SJSA1 (cell line): Measurements from ENCODE around the gene SBF1. TPM values are rescaled to one million over a fixed set of nuclear protein-coding genes. Genes with fewer than 3 reads are reported as not detected.
"Not testable (repeated sequence)": the region's sequence is repeated elsewhere in the genome, so short reads cannot be mapped to it uniquely, and the experiment has no call there.

Experiments used
- DNase-seq, 2 experiments: peaks; one replicate each; pipeline ENCODE4 v3.0.0-alpha.2; 2015 to 2020; ENCODE audit warnings: low spot score in 2 of 2, low read depth in 1 of 2
- H3K27ac ChIP-seq: fragments of 250-450 bp; sonication (Bioruptor Pico); 2 replicates; pipeline ENCODE4 v1.5.1; 2020; ENCODE audit warnings: mild to moderate bottlenecking, moderate library complexity
- H3K27me3 ChIP-seq: fragments of 250-450 bp; sonication (Bioruptor Pico); replicated peaks from 2 replicates; pipeline ENCODE4 v1.5.1; 2020; ENCODE audit warnings: mild to moderate bottlenecking, moderate library complexity
- H3K36me3 ChIP-seq: fragments of 250-450 bp; sonication (Bioruptor Pico); 2 replicates; pipeline ENCODE4 v1.5.1; 2020; ENCODE audit warnings: mild to moderate bottlenecking
- H3K4me1 ChIP-seq: fragments of 250-450 bp; sonication (Bioruptor Pico); replicated peaks from 2 replicates; pipeline ENCODE4 v1.6.1; 2021; ENCODE audit warnings: mild to moderate bottlenecking
- H3K4me3 ChIP-seq: fragments of 250-450 bp; sonication (Bioruptor Pico); 2 replicates; pipeline ENCODE4 v1.5.1; 2020; ENCODE audit warnings: mild to moderate bottlenecking
- H3K9me3 ChIP-seq: fragments of 250-450 bp; sonication (Bioruptor Pico); replicated peaks from 2 replicates; pipeline ENCODE4 v1.5.1; 2020; ENCODE audit warnings: mild to moderate bottlenecking
- total RNA-seq: library from RNA; depleted of rRNA; stranded (reverse); fragments of >200 nt; shearing (Covaris generic); gene quantifications from 2 replicates; pipeline ENCODE4 v1.2.3, GENCODE V29; 2014; rRNA removed

SBF1 gene, protein sequence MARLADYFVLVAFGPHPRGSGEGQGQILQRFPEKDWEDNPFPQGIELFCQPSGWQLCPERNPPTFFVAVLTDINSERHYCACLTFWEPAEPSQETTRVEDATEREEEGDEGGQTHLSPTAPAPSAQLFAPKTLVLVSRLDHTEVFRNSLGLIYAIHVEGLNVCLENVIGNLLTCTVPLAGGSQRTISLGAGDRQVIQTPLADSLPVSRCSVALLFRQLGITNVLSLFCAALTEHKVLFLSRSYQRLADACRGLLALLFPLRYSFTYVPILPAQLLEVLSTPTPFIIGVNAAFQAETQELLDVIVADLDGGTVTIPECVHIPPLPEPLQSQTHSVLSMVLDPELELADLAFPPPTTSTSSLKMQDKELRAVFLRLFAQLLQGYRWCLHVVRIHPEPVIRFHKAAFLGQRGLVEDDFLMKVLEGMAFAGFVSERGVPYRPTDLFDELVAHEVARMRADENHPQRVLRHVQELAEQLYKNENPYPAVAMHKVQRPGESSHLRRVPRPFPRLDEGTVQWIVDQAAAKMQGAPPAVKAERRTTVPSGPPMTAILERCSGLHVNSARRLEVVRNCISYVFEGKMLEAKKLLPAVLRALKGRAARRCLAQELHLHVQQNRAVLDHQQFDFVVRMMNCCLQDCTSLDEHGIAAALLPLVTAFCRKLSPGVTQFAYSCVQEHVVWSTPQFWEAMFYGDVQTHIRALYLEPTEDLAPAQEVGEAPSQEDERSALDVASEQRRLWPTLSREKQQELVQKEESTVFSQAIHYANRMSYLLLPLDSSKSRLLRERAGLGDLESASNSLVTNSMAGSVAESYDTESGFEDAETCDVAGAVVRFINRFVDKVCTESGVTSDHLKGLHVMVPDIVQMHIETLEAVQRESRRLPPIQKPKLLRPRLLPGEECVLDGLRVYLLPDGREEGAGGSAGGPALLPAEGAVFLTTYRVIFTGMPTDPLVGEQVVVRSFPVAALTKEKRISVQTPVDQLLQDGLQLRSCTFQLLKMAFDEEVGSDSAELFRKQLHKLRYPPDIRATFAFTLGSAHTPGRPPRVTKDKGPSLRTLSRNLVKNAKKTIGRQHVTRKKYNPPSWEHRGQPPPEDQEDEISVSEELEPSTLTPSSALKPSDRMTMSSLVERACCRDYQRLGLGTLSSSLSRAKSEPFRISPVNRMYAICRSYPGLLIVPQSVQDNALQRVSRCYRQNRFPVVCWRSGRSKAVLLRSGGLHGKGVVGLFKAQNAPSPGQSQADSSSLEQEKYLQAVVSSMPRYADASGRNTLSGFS (N-terminal part only)
- 77.0 and 87.9 TPM in 2 replicates for total RNA-seq

DNA sequence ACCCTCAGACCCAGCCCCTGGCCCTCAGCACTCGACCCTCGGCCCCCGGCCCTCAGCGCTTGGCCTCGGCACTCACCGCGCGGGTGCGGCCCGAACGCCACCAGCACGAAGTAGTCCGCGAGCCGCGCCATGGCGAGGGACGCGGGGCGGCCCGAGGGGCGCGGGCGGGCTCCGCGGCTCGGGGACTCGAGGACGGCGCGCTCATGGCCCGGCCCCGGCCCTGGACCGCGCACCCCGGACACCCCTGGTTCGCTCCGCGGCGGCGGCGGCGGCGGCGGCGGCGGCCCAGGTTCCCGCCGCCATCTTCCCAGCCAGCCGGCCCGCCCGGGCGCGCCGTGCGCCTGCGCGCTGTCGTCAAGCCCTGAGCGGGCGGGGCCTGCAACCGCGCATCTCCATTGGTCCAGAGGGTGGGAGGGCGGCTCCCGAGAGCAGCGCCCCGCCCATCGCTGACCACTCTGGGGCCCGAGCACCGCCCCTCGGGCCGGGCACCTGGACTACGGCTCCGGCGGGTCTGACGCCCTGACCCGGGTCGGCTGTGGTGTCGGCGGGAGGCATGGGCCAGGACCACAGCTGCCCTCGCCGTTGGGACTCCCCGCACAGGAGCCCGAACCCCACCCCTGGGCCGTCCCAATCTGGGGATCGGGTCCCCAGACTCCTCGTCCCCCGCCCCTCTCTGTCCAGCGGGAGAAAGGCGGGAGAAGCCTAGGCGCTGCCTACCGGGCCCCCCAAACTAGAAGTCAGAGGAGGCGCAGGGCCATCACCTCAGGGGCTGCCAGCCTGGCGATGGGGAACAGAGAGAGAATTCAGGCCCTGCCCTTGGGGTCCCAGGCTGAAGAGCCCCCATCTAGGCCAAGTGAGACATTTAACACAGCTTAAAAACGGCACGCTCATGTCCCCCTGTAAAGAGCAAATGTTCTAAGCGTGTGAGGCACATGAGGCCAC lies at the start of gene SBF1:
Gene SBF1, minus strand, starts transcription at position 326 of the 942 bp plus-strand sequence. Its CDS starts 195 bp downstream, at position 131.
- peak within 1 kb of the TSS; percentile 94 for H3K4me3 ChIP-seq
- H3K27ac ChIP-seq: peak within 1 kb of the TSS; percentile 42
- no peaks in the 10 kb centered on the region for H3K9me3 ChIP-seq
- peaks cover 28% of the 10 kb centered on the region for H3K4me1 ChIP-seq
- H3K36me3 ChIP-seq: peaks cover 31% of the 10 kb centered on the region
- DNase-seq: peak; percentile 83 to 90
- peaks cover 10% of the 10 kb centered on the region for H3K27me3 ChIP-seq

DNA sequence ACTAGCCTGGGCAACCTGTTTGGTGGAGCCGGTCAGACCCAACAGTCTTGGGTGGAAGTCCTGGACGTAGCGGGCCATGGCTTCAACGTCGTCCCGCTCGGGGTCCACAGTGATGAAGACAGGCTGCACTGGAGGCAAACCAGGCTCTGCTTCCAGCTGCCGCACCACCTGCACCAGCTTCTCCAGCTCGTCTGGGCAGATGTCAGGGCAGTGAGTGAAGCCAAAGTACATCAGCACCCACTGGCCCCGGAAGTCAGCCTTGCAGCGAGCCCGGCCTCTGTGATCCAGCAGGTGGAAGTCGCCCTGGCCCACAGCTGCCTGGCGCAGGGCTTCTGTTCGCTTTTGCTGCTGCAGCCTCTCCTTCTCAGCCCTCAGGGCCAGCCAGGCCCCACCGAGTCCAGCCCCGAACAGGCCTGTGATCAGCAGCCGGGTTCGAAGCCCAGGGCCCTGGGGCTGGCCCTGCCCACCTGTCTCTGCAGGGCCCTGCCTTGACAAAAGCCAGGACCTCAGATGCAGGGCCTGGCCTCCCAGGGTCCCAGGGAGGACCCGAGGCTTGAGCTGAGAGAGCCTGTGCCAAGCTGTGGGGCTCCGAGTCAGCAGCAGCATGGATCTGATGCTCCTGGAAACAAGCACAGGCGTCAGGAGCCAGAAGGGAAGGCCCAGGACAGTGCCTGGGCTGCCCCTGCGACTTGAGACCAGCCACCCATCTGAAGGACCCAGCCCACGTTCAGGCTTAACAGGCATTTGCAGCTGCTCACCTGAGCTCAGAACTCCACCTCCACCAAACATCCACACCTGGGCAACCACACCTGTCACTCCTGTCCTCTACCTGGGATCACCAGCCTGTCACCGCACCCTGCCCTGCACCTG lies 49.2 kb upstream of the SBF1 start:
- Histone ChIP-seq H3K9me3 (no peaks in the 10 kb centered on the region; the same call in 1 of the 2 replicates), H3K27me3 (no peaks in the 10 kb centered on the region), H3K27ac (no peak overlapping the region), H3K4me3 (peak overlapping the region; percentile 53), H3K4me1 (peaks cover 22% of the 10 kb centered on the region), H3K36me3 (peaks cover 57% of the 10 kb centered on the region)
- no peak for DNase-seq

DNA sequence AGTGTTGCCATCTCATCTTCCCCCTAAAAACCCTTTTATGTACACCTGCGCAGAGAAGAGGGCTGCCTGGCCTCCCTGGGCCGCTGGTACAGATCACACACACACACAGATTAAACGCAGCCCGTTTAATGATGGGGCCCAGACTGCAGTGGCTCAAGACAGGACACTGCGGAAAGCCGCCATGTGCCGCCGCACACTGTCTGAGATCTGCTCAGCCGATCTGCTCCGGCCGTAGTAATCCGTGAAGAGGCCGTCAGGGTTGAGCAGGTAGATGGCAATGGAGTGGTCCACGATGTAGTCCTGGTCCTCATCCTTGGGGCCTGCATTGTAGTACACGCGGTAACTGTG lies 48.6 kb upstream of the SBF1 start:
- no peaks in the 10 kb centered on the region for H3K9me3 ChIP-seq
- no peak overlapping the region for H3K4me3 ChIP-seq
- H3K36me3 ChIP-seq: peaks cover 64% of the 10 kb centered on the region

DNA sequence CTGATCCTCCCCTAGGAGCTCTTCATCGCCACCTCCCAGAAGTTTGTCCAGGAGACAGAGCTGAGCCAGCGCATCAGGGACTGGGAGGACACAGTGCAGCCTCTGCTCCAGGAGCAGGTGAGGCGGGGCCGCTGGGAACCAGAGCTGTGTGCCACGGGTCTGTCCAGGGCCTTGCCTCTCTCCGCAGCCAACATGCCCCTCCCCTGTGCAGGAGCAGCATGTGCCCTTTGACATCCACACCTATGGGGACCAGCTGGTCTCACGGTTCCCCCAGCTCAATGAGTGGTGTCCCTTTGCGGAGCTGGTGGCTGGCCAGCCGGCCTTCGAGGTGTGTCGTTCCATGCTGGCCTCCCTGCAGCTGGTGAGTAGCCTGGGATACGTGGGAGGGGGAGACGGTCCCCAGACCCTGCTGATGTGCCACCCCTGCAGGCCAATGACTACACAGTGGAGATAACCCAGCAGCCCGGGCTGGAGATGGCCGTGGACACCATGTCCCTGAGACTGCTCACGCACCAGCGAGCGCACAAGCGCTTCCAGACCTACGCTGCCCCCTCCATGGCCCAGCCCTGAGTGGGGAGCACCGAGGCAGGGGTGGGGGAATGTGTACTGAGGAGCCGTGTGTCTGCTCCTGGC lies 48.1 kb upstream of the SBF1 start:
- no peaks in the 10 kb centered on the region for H3K9me3 ChIP-seq
- H3K4me3 ChIP-seq: no peak overlapping the region
- no peak overlapping the region for H3K27ac ChIP-seq
- DNase-seq: no peak
- peaks cover 69% of the 10 kb centered on the region for H3K36me3 ChIP-seq
- peaks cover 22% of the 10 kb centered on the region for H3K4me1 ChIP-seq
- H3K27me3 ChIP-seq: no peaks in the 10 kb centered on the region

More for the DNA sequence above, 48.6 kb upstream of the SBF1 start:
- Histone ChIP-seq H3K27me3 (no peaks in the 10 kb centered on the region), H3K4me1 (peaks cover 22% of the 10 kb centered on the region), H3K27ac (no peak overlapping the region)
- no peak for DNase-seq

DNA sequence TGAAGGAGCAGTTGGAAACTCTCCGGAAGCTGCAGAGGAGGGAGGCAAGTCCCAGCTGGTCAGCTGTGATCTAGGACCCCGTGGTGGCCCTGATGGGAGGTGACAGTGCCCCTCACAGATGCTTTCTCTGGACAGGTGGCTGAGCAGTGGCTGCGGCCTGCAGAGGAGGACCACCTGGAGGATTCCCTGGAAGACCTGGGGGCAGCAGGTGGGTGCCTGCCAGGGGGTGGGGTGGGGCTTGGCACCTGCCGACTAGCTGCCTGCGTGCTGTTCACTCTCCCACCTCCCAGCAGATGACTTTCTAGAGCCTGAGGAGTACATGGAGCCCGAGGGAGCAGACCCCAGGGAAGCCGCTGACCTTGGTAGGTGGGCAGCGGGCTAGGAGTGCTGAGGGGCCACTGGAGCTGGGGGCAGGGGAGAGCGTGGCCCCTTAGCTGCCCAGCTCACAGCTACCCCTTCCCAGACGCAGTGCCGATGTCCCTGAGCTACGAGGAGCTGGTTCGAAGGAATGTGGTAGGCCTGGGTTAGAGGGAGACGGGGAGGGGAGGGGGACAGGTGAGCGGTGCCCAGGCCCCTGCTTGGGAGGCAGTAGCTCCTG lies 47.5 kb upstream of the SBF1 start:
- Histone ChIP-seq H3K4me1 (peaks cover 22% of the 10 kb centered on the region), H3K9me3 (no peaks in the 10 kb centered on the region), H3K36me3 (peaks cover 75% of the 10 kb centered on the region), H3K27ac (no peak overlapping the region), H3K4me3 (no peak overlapping the region), H3K27me3 (no peaks in the 10 kb centered on the region)
- no peak for DNase-seq

DNA sequence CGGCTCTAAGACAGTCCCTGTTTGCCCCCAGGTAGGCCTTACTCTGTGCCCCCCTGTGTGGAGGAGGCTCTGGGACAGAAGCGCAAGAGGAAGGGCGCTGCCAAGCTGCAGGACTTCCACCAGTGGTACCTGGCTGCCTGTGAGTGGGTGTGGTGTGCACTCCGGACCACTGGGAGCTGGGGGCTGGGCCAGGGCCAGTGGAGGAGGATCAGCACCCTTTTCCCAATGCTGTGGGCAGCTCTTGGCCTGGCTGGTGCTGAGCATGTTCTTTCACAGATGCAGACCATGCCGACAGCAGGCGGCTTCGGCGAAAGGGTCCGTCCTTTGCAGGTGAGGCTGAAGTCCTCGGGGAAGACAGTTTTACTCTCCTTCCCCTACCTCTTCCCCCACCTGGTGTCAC lies 46.9 kb upstream of the SBF1 start:
- H3K27me3 ChIP-seq: no peaks in the 10 kb centered on the region
- no peak for DNase-seq
- H3K36me3 ChIP-seq: peaks cover 81% of the 10 kb centered on the region
- H3K27ac ChIP-seq: no peak overlapping the region
- H3K9me3 ChIP-seq: no peaks in the 10 kb centered on the region
- peaks cover 19% of the 10 kb centered on the region for H3K4me1 ChIP-seq
- no peak overlapping the region for H3K4me3 ChIP-seq

DNA sequence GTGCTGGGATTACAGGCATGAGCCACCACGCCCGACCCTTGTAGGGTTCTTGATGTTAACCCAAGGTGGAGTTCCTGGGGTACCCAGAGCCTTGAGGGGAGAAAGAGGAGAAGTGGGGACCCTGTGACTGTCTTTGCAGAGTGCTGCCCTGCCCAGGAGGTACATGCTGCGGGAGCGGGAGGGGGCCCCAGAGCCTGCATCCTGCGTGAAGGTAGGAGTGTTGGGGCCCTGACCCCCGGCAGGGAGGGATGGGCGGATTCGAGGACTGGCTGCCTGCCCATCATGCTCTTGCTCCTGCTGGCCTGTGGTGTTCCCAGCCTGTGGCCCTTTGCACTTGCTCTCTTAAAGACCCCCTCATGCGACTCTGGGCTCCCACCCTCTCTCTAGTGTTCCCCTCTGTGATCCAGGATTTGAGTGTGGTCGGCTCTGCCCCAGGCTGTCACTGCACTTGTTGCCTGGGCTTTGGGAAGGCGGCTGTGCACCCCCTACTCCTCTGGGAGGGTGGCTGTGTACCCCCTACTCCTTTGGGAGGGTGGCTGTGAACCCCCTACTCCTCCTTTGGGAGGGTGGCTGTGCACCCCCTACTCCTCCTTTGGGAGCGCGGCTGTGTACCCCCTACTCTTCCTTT lies 46.1 kb upstream of the SBF1 start:
- no peaks in the 10 kb centered on the region for H3K9me3 ChIP-seq
- peaks cover 12% of the 10 kb centered on the region for H3K4me1 ChIP-seq
- H3K27me3 ChIP-seq: no peaks in the 10 kb centered on the region
- H3K36me3 ChIP-seq: peaks cover 85% of the 10 kb centered on the region
- no peak overlapping the region for H3K27ac ChIP-seq
- no peak overlapping the region for H3K4me3 ChIP-seq
- DNase-seq: no peak

DNA sequence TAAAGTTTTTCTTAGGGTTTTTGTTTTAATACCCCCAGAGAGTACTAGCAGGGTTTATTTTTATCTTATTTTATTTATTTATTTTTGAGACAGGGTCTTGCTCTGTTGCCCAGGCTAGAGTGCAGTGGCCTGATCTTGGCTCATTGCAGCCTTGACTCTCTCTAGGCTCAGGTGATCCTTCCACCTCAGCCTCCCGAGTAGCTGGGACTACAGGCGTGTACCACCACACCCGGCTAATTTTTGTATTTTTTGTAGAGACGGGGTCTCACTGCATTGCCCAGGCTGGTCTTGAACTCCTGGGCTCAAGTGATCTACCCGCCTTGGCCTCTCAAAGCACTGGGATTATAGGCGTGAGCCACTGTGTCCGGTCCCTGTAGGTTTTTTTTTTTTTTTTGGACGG lies 45.3 kb upstream of the SBF1 start:
- not testable (repeated sequence) for DNase-seq, H3K27ac ChIP-seq, H3K4me3 ChIP-seq, H3K9me3 ChIP-seq, H3K27me3 ChIP-seq
- Histone ChIP-seq H3K36me3 (peaks cover 84% of the 10 kb centered on the region), H3K4me1 (peaks cover 11% of the 10 kb centered on the region)

DNA sequence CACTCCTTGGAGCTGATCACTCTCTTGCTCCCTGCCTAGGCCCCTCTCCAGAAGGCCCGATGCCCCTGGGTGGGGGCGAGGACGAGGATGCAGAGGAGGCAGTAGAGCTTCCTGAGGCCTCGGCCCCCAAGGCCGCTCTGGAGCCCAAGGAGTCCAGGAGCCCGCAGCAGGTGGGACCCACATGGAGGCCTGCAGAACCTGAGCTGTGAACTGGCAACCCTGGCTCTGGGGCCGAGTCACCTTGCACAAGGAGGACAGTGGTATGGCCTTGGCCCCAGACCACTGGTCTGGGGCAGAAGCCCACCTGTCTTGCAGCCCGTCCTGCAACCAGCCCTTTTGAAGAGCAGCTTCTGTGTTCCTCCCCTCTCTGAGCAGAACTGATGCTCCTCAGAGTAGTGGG lies 44.3 kb upstream of the SBF1 start:
- Histone ChIP-seq H3K4me3 (no peak overlapping the region), H3K9me3 (no peaks in the 10 kb centered on the region), H3K27ac (no peak overlapping the region), H3K36me3 (peaks cover 74% of the 10 kb centered on the region), H3K27me3 (no peaks in the 10 kb centered on the region), H3K4me1 (peaks cover under 1% of the 10 kb centered on the region)
- no peak for DNase-seq

DNA sequence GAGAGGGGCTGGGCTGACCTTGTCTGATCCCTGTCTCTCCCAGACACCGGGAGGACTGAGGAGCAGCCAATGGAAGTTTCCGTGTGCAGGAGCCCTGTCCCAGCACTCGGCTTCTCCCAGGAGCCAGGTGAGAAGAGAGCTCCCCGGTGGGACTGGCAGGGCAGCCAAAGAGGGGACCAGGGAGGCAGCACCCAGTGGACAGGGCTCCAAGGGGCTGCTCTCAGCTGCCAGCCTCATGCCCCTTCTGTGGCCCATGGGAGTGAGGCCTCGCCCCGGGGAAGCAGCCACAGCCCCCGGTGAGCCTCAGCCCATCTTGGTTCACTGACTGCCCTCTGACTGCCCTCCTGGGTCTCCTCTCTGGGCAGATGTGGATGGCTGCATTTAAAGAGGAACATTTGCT lies 43.8 kb upstream of the SBF1 start:
- peaks cover 69% of the 10 kb centered on the region for H3K36me3 ChIP-seq
- H3K27me3 ChIP-seq: no peaks in the 10 kb centered on the region
- H3K9me3 ChIP-seq: no peaks in the 10 kb centered on the region
- H3K4me3 ChIP-seq: no peak overlapping the region
- DNase-seq: no peak
- H3K27ac ChIP-seq: no peak overlapping the region
- H3K4me1 ChIP-seq: no peaks in the 10 kb centered on the region
